ENCODE data around the gene TMEM190. TPM values are rescaled to one million over a fixed set of nuclear protein-coding genes. Genes with fewer than 3 reads are reported as not detected.
"Not testable (repeated sequence)": the region's sequence is repeated elsewhere in the genome, so short reads cannot be mapped to it uniquely, and the experiment has no call there.

The TMEM190 gene
- total RNA-seq, 1 donor from 2014 or later = not detected

GRCh38 chr19:55408533-55408872 is 31.9 kb downstream of the TMEM190 start:
- Histone ChIP-seq H3K27me3 (ENCODE audit: control insufficient read depth, insufficient read depth, low read length) (no peaks in the 10 kb centered on the region), H3K4me3 (ENCODE audit: low read depth, low read length) (peak overlapping the region; percentile 76), H3K36me3 (ENCODE audit: control insufficient read depth, insufficient read depth, low read length) (peaks cover 8% of the 10 kb centered on the region)
- TF ChIP-seq, protein P1, sequence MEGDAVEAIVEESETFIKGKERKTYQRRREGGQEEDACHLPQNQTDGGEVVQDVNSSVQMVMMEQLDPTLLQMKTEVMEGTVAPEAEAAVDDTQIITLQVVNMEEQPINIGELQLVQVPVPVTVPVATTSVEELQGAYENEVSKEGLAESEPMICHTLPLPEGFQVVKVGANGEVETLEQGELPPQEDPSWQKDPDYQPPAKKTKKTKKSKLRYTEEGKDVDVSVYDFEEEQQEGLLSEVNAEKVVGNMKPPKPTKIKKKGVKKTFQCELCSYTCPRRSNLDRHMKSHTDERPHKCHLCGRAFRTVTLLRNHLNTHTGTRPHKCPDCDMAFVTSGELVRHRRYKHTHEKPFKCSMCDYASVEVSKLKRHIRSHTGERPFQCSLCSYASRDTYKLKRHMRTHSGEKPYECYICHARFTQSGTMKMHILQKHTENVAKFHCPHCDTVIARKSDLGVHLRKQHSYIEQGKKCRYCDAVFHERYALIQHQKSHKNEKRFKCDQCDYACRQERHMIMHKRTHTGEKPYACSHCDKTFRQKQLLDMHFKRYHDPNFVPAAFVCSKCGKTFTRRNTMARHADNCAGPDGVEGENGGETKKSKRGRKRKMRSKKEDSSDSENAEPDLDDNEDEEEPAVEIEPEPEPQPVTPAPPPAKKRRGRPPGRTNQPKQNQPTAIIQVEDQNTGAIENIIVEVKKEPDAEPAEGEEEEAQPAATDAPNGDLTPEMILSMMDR (IDR thresholded peaks at IDR 0.05; ENCODE audit: insufficient read depth, low read length, severe bottlenecking) = no peak
- FAIRE-seq (no peak), DNase-seq (ENCODE audit: low read depth) (no peak)

GRCh38 chr19:55409179-55409578 is 32.6 kb downstream of the TMEM190 start:
- DNase-seq (ENCODE audit: low read depth); H3K27me3 ChIP-seq (ENCODE audit: control insufficient read depth, insufficient read depth, low read length); H3K36me3 ChIP-seq (ENCODE audit: control insufficient read depth, insufficient read depth, low read length); FAIRE-seq; H3K4me3 ChIP-seq (ENCODE audit: low read depth, low read length): not testable (repeated sequence)

- H3K27me3 ChIP-seq (ENCODE audit: control insufficient read depth, insufficient read depth, low read length) = no peaks in the 10 kb centered on the region
- DNase-seq (ENCODE audit: low read depth) (no peak), FAIRE-seq (no peak)
- TF ChIP-seq, protein P1 (IDR thresholded peaks at IDR 0.05; ENCODE audit: insufficient read depth, low read length, severe bottlenecking) = no peak
- peaks cover 4% of the 10 kb centered on the region for H3K36me3 ChIP-seq (ENCODE audit: control insufficient read depth, insufficient read depth, low read length)
- no peak overlapping the region for H3K4me3 ChIP-seq (ENCODE audit: low read depth, low read length)
These were observed 33.5 kb downstream of the TMEM190 start for GRCh38 chr19:55410168-55410567.

DNA sequence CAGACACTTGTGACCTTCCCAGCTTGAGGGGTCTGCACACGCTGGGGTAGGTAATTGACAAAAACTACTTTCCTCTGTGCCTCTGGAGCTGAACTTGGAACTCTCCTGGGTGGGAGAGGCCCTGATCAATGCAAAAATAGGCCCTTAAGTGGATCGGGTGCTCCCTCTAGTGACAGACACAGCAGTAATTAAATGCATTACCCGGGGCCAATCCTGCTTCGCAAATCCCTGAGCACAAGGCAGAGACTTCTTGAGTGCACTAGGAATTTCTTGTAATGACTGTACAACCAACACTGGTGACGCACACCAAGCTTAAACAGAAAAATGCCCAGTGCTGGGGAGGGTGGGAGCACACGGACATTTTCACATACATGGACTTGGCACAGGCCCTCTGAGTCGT is 41.6 kb downstream of the TMEM190 start:
- Histone ChIP-seq H3K36me3 (ENCODE audit: control insufficient read depth, insufficient read depth, low read length) (no peaks in the 10 kb centered on the region), H3K4me3 (ENCODE audit: low read depth, low read length) (no peak overlapping the region), H3K27me3 (ENCODE audit: control insufficient read depth, insufficient read depth, low read length) (no peaks in the 10 kb centered on the region)
- FAIRE-seq (no peak), DNase-seq (ENCODE audit: low read depth) (peak; percentile 73)
- TF ChIP-seq, protein P1 (IDR thresholded peaks at IDR 0.05; ENCODE audit: insufficient read depth, low read length, severe bottlenecking) = peak; percentile 69

- TF ChIP-seq, protein P1 (IDR thresholded peaks at IDR 0.05; ENCODE audit: insufficient read depth, low read length, severe bottlenecking) = no peak
- no peak overlapping the region for H3K4me3 ChIP-seq (ENCODE audit: low read depth, low read length)
- DNase-seq (ENCODE audit: low read depth) (no peak), FAIRE-seq (no peak)
- no peaks in the 10 kb centered on the region for H3K36me3 ChIP-seq (ENCODE audit: control insufficient read depth, insufficient read depth, low read length)
- H3K27me3 ChIP-seq (ENCODE audit: control insufficient read depth, insufficient read depth, low read length) = no peaks in the 10 kb centered on the region
These were observed 42.5 kb downstream of the TMEM190 start for GRCh38 chr19:55419103-55419502.

GRCh38 chr19:55419624-55420236 is 43.1 kb downstream of the TMEM190 start:
- no peaks in the 10 kb centered on the region for H3K27me3 ChIP-seq (ENCODE audit: control insufficient read depth, insufficient read depth, low read length)
- H3K4me3 ChIP-seq (ENCODE audit: low read depth, low read length) = no peak overlapping the region
- H3K36me3 ChIP-seq (ENCODE audit: control insufficient read depth, insufficient read depth, low read length) = no peaks in the 10 kb centered on the region
- DNase-seq (ENCODE audit: low read depth) = no peak
- no peak for FAIRE-seq
- TF ChIP-seq, protein P1 (IDR thresholded peaks at IDR 0.05; ENCODE audit: insufficient read depth, low read length, severe bottlenecking) = no peak

DNA sequence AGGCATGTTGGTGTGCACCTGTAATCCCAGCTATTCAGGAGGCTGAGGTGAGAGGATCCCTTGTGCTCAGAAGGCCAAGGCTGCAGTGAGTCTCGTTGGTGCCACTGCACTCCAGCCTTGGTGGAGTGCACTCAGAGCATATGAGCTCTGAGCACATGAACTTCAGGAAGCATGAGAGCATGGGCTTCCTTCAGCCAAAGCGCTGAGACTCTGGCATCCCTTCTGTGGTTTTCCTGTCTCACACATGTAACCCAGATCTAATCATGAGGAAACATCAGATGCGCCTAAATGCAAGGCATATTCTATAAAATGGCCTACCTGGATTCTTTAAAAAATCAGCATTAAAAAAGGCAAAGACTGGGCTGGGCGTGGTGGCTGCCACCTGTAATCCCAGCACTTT is 44.7 kb downstream of the TMEM190 start:
- not testable (repeated sequence) for H3K36me3 ChIP-seq (ENCODE audit: control insufficient read depth, insufficient read depth, low read length); FAIRE-seq; H3K27me3 ChIP-seq (ENCODE audit: control insufficient read depth, insufficient read depth, low read length); H3K4me3 ChIP-seq (ENCODE audit: low read depth, low read length); DNase-seq (ENCODE audit: low read depth)
